Tibial nerve (tissue), 4 donors: Measurements from ENCODE around the gene INO80. TPM values are rescaled to one million over a fixed set of nuclear protein-coding genes. Genes with fewer than 3 reads are reported as not detected.

ENCODE experiments used
- DNase-seq, 2 donors: peaks; one replicate each; pipeline ENCODE4 v3.0.0-alpha.2; 2019; ENCODE audit warnings: low spot score in 2 of 2
- H3K27ac ChIP-seq, 4 donors: fragments of 200-600 bp; sonication (generic) in 3 of 4; one replicate each; pipeline ENCODE4 v1.5.1; 2017 to 2019; ENCODE audit warnings: mild to moderate bottlenecking in 1 of 4
- H3K27me3 ChIP-seq, 2 donors: fragments of 200-600 bp; sonication (generic) in 1 of 2; one replicate each; pipeline versions ENCODE4 v1.5.1 to v1.6.0; 2017 to 2019
- H3K36me3 ChIP-seq, 3 donors: fragments of 200-600 bp; sonication (generic); one replicate each; pipeline ENCODE4 v1.5.1; 2018 to 2019
- H3K4me1 ChIP-seq, 4 donors: fragments of 200-600 bp; sonication (generic) in 3 of 4; one replicate each; pipeline ENCODE4 v1.5.1; 2017 to 2019
- H3K4me3 ChIP-seq, 4 donors: fragments of 200-600 bp; sonication (generic) in 3 of 4; one replicate each; pipeline ENCODE4 v1.5.1; 2017 to 2019; ENCODE audit warnings: mild to moderate bottlenecking in 1 of 4, moderate library complexity in 1 of 4
- H3K9me3 ChIP-seq, 4 donors: fragments of 200-600 bp; sonication (generic) in 3 of 4; one replicate each; pipeline ENCODE4 v1.5.1; 2017 to 2019
- CTCF ChIP-seq, 5 experiments: fragments of 200-600 bp in 3 of 5; fragments of 450-650 bp in 2 of 5; sonication (generic) in 3 of 5; IDR thresholded peaks; one replicate each; pipeline ENCODE4 v1.5.1; 2016 to 2019; ENCODE audit warnings: antibody characterized with exemption in 5 of 5, mild to moderate bottlenecking in 3 of 5, moderate library complexity in 2 of 5
- EP300 ChIP-seq, 2 donors: sonication (generic); formaldehyde crosslinking; IDR thresholded peaks; one replicate each; pipeline ENCODE4 v1.6.1; 2017; ENCODE audit warnings: antibody characterized with exemption in 2 of 2, mild to moderate bottlenecking in 1 of 2
- POLR2A ChIP-seq, 2 donors: fragments of 450-650 bp; IDR thresholded peaks; one replicate each; pipeline ENCODE4 v1.6.1; 2017; ENCODE audit warnings: antibody characterized with exemption in 2 of 2, mild to moderate bottlenecking in 2 of 2, moderate library complexity in 2 of 2
- WGBS, 2 donors: methylation state at CpG; one replicate each; pipeline ENCODE4 v1.1.5; 2018; 5-methylcytosine and 5-hydroxymethylcytosine counted together
- total RNA-seq, 4 donors: library from RNA; depleted of rRNA; stranded (reverse); fragments of >200 nt; gene quantifications; one replicate each; pipeline ENCODE4 v1.1.0, GENCODE V29; 2016

The INO80 gene
- total RNA-seq, 4 donors from 2014 or later: 21.6 to 40.8 (median 33.2) TPM

DNA sequence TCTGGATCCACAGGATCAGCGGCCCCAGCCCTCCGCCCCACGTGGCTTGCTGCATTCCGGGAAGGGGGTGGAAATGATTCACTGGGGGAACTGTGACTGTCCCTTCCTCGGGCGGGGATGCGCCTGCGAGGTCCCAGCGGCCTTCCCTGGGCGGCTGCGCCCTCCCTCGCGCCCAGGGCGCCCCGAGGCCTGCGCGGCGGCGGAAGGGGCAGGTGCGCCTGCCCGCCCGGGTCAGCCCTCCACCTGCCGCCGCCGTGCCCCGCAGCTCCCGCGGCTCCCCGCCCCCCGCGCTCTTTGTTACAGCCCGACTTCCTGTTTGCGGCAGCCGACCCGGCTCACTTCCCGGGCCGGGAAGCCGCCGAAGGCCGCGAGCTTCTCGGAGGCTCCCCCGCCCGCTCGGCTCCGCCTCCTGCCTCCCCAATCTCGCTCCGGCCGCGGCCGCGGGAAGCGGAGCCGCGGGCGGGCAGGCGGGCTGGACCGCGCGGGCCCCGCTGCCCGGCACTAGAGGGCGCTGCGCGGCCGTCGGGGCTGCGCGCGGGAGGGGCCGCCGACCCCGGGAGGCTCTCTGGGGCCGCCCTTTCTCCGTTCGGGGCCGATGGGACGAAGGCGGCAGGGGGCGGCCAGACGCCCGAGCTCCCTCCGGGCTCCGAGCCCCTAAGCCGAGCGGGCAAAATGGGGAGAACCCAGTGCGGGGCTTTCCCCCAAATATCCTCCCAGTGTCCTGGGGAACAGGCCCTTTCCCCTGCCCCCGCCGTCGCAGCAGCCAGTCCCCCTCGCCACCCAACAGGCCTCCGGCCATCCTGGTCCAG lies 174.3 kb downstream of the INO80 start:
- Histone ChIP-seq H3K27me3 (no peaks in the 10 kb centered on the region), H3K4me3 (peak overlapping the region; percentile 53 to 59 (median 55)), H3K36me3 (no peaks in the 10 kb centered on the region), H3K9me3 (no peaks in the 10 kb centered on the region), H3K4me1 (peaks cover 0 to 30% (median 22%) of the 10 kb centered on the region in 4 donors), H3K27ac (peak overlapping the region; percentile 69 to 84 (median 80))
- TF ChIP-seq EP300 (IDR thresholded peaks at IDR 0.05) (peak in 1 of 2 donors; percentile 49), CTCF (IDR thresholded peaks at IDR 0.05) (peak; percentile 39 to 98 (median 95)), POLR2A (IDR thresholded peaks at IDR 0.05) (peak in 1 of 2 donors; percentile 26)
- WGBS, 2 donors: 1 to 2% methylated on average over 40 to 60 of the region's 92 CpGs
- peak; percentile 27 to 36 for DNase-seq

DNA sequence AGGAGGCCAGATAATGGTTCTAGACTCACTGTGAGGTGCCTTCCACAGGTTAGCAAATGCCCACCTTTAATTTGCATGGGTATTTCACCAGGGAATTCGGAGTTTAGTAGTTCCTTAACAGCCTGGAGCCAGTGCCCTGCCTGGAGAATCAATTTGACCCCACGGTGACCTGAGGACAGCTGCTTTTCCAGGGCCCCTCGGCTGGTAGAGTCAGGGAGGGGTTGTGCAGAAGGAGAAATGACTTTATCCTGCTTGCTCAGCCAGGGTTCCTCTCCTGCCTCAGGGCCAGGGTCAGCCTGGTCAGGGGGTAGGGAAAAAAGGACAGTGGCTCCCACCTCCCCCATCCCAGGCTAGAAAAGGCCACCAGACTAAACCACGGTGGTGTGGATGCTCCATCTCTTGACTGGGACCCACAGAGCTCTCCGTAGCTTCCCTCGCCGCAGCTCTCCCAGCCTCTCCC lies 175.0 kb downstream of the INO80 start:
- Histone ChIP-seq H3K27me3 (no peaks in the 10 kb centered on the region), H3K27ac (peak overlapping the region; percentile 69 to 84 (median 80)), H3K4me3 (peak overlapping the region; percentile 28 to 59 (median 53)), H3K36me3 (no peaks in the 10 kb centered on the region), H3K9me3 (no peaks in the 10 kb centered on the region), H3K4me1 (peaks cover 0 to 30% (median 22%) of the 10 kb centered on the region in 4 donors)
- no peak for TF ChIP-seq EP300 (IDR thresholded peaks at IDR 0.05)
- TF ChIP-seq CTCF (IDR thresholded peaks at IDR 0.05): no peak
- no peak for TF ChIP-seq POLR2A (IDR thresholded peaks at IDR 0.05)
- WGBS, 2 donors: 15 to 21% methylated on average over 7 of the region's 7 CpGs
- no peak for DNase-seq

DNA sequence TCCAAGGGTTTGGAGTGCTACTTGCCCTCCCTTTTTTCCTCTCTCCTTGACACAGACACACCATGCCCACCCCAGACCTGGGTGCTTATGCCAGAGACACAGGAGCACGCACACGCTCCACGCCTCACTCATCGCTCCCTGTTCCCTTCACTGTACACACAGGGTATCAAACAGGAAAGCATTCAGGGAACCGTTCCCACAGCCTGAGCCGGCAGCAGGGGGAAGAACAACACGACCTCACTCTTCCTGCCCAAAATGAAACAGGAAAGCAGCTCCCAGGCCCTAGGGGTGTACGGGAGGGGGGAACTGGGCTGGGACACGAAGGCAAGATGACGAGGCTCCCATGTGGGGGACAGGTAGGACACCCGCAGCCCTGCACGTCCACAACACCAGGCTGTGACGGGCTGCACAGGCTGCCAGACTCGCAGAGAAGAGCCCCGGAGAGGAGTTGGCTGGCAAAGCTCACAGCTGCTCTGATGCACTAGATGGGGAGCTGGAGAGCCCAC lies 175.7 kb downstream of the INO80 start:
- H3K36me3 ChIP-seq: no peaks in the 10 kb centered on the region
- peak in 1 of 2 donors; percentile 31 for TF ChIP-seq EP300 (IDR thresholded peaks at IDR 0.05)
- no peak for TF ChIP-seq CTCF (IDR thresholded peaks at IDR 0.05)
- TF ChIP-seq POLR2A (IDR thresholded peaks at IDR 0.05): no peak
- H3K4me3 ChIP-seq: no peak overlapping the region
- peaks cover 0 to 30% (median 22%) of the 10 kb centered on the region in 4 donors for H3K4me1 ChIP-seq
- H3K9me3 ChIP-seq: no peaks in the 10 kb centered on the region
- H3K27me3 ChIP-seq: no peaks in the 10 kb centered on the region
- peak overlapping the region in 2 of 4 donors; percentile 80 to 84 for H3K27ac ChIP-seq
- WGBS, 2 donors: 35 to 36% methylated on average over 13 to 15 of the region's 15 CpGs
- no peak for DNase-seq

- TF ChIP-seq CTCF (IDR thresholded peaks at IDR 0.05) (no peak), POLR2A (IDR thresholded peaks at IDR 0.05) (no peak), EP300 (IDR thresholded peaks at IDR 0.05) (no peak)
- H3K36me3 ChIP-seq: no peaks in the 10 kb centered on the region
- H3K4me1 ChIP-seq: peaks cover 0 to 30% (median 22%) of the 10 kb centered on the region in 4 donors
- H3K4me3 ChIP-seq: no peak overlapping the region
- H3K9me3 ChIP-seq: no peaks in the 10 kb centered on the region
- no peaks in the 10 kb centered on the region for H3K27me3 ChIP-seq
- DNase-seq: no peak
- 85% methylated on average over 3 to 6 of the region's 6 CpGs for WGBS, 2 donors
- no peak overlapping the region for H3K27ac ChIP-seq
Measured at GRCh38 chr15:40938536-40938870, 177.6 kb downstream of the INO80 start.
